GM18499 (cell line): Measurements from ENCODE around the gene RFC2.
"Not testable (repeated sequence)": the region's sequence is repeated elsewhere in the genome, so short reads cannot be mapped to it uniquely, and the experiment has no call there.

Experiments
- ATAC-seq: cut with Tn5 transposase; IDR thresholded peaks from one replicate; pipeline ENCODE4 v1.9.1; 2021; ENCODE audit warnings: moderate number of reproducible peaks; ENCODE audit not compliant: insufficient read depth, unreplicated experiment

The RFC2 gene

DNA sequence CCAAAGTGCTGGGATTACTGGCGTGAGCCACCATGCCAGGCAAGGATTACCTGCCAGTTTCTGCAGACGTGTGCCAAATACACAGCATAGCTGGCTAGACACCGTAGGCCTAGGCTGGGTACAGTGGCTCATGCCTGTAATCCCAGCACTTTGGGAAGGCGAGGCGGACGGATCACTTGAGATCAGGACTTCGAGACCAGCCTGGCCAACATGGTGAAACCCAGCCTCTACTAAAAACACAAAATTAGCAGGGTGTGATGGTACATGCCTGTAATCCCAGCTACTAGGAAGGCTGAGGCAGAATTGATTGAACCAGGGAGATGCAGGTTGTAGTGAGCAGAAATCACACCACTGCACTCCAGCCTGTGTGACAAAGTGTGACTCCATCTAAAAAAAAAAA is 868 bp downstream of the RFC2 start:
- ATAC-seq, result no peak

DNA sequence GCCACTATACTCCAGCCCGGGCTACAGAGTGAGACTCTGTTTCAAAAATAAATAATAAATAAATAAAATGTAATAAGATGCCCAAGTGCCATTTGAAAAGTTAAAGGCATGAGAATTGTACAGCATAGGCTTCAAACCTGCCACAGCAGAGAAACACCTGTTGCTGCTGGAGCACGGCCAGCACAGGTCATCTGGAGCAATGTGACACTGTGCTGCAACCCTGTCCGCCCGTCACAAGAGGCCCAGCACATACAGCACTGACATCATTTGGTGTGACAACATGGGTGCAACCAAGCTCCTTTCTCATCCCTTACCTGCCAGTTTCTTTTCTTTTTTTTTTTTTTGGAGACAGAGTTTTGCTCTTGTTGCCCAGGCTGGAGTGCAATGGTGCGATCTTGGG is 1.3 kb downstream of the RFC2 start:
- ATAC-seq, result no peak

DNA sequence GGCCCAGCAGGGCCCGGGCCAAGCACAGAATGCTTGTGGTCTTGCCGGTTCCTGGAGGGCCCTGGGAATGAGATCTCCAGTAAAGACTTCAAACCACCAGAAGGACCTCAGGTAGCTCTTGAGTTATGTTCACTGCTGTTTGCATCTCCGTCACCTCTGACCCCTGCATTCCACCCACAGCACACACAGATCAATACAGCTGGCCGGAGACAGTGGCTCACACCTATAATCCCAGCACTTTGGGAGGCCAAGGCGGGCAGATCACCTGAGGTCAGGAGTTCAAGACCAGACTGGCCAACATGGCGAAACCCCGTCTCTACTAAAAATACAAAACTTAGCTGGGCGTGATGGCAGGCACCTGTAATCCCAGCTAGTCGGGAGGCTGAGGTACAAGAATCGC is 5.1 kb downstream of the RFC2 start:
- not testable (repeated sequence) for ATAC-seq

DNA sequence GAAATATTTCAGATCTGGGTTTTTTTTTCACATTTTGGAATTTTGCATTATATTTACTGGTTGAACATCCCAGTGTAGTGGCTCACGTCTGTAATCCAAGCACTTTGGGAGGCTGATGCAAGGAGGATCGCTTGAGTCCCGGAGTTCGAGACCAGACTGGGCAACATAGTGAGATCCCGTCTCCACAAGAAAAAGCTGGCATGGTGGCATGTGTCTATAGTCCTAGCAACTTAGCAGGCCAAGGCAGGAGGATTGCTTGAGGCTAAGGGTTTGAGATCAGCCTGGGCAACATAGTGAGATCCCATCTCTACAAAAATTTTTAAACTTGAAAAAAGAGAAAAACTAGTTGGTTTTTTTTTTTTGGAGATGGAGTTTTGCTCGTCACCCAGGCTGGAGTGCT is 6.0 kb downstream of the RFC2 start:
- ATAC-seq, result no peak

DNA sequence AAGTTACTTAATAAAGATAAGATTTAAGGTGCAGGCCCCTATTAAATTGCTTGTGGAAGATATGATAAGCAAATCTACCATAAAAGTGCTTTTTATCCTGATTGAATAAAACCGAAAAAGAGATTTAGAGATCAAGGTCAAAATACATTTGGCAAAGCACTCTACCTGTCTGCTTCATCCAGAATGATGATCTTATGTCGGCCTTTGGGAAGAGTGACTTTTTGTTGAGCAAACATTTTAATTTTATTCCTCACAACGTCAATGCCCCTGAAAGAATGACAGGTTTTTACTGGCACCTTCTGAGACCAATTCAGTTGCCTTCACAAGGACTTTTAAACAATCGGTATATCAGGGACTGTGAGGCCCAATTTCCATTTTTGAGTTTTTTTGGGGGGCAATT is 7.7 kb downstream of the RFC2 start:
- no peak for ATAC-seq

DNA sequence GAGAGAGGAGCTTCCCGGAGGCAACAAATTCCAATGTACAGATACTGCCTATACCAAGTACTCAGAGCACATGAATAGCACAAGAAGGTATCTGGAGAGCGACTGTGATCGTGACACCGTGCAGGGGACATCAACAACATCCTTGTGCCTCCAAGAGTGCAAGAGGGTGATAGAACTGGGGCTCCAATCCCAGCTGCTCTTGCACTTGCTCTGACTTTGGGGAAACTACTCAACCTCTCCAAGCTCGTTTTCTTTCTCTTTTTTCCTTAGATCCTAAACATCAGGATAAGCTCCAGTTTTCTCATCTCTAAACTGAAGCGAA is 12.1 kb downstream of the RFC2 start:
- no peak for ATAC-seq

DNA sequence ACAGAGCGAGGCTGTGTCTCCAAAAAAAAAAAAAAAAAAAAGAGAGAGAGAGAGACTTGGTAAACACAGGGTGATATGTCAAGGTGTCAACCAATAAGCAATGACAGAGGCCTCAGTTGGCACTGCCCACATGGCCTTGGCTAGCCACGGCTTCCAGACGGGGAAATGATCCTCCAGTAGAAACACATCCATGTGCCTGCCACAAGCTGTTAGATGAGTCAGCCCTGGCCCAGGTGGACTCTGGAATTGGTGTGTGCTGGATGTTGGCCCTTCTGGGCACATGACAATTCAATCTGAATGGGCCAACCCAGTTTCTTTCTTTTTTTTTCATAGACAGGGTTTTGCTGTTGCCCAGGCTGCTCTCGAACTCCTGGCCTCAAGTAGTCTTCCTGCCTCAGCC is 13.7 kb downstream of the RFC2 start:
- ATAC-seq, result no peak

DNA sequence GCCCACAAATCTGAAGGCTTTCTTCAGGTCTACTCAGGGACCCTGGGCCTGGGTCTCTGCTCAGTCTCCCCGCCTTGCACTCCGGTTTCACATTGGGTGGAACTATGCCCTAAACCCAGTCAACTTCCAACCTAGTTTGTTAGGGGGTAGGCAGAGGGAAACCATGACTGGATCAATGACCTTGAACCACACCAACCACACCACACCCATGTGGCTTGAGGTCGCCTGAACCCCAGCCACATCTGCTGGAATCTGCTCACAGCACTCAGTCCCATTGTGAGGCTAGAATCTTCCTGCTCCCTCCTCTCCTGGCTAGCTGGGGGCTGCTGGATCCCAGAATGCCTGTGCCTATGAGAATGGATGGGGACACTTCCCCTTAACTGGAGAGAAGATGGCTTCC is 17.9 kb downstream of the RFC2 start:
- ATAC-seq, result no peak

DNA sequence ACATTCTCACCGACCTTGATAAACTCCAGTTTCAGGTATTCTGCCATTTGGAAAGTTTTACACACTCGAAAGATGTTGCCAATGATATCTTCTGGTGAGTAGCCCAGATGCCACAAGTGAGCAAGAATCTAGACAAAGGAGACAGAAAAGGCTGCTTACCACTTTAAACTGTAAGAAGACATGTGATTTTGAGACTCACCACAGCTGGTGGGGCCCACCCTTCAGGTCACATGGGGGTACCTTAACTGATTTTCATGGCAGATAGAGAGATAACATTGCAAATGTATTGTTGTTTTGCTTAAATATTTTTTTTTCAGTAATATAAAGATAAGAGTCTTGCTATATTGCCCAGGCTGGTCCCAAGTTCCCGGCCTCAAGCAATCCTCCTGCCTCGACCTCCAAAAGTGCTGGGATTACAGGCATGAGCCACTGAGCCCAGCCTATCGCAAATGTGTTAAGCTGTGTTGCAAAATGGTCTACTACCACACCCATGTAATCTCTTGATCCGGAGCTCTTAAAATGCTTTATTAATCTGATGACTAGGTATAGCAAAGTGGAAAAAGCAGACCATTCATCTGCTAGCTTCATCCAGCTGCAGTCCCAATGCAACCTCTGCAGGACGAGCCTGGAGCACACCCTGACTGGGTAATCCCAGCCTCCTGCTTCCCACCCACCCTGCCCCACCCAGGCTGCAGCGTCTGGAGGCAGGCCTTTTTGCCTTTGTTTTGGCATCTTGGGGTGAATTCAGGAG is 18.5 kb downstream of the RFC2 start:
- ATAC-seq, result no peak

DNA sequence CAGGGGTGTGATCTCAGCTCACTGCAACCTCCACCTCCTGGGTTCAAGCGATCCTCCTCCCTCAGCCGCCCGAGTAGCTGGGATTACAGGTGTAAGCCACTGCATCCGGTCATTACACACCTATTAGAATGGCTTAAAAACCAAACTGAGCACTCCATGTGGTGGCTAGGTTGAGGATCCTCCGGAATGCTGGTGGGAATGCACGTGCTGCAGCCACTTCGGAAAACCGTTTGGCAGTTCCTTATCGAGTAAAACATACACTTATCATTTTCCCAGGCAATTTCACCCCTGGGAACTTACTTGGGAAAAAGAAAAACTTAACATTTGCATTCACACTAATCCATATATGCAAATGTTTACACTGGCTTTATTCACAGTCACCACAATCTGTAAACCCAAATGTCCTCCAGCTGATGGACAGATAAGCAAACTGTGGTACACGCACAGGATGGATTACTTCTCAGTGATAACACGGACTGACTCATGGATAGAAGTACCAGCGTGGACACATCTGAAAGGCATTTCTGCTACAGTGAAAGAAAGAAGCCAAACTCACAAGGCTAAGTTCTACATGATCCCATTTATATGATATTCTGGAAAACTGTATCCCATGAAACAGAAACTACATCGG is 20.4 kb downstream of the RFC2 start:
- no peak for ATAC-seq

DNA sequence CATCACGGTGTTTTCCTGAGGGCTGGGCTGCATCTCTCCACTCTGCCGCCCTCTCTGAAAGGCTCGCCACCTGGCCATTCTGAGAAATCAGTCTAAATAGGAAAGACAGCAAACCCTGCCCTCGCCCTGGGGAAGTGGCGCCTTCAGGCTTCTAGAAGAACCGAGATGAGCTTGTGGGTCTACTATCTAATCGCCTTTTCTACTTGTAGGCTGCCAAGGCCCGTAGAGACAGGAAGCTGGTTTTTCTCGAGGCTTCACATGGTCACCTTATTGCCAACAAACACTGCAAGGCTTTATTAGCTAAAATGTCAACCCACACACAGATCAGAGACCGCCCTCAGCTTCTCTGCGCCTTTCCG is 23.0 kb downstream of the RFC2 start:
- ATAC-seq, result no peak

DNA sequence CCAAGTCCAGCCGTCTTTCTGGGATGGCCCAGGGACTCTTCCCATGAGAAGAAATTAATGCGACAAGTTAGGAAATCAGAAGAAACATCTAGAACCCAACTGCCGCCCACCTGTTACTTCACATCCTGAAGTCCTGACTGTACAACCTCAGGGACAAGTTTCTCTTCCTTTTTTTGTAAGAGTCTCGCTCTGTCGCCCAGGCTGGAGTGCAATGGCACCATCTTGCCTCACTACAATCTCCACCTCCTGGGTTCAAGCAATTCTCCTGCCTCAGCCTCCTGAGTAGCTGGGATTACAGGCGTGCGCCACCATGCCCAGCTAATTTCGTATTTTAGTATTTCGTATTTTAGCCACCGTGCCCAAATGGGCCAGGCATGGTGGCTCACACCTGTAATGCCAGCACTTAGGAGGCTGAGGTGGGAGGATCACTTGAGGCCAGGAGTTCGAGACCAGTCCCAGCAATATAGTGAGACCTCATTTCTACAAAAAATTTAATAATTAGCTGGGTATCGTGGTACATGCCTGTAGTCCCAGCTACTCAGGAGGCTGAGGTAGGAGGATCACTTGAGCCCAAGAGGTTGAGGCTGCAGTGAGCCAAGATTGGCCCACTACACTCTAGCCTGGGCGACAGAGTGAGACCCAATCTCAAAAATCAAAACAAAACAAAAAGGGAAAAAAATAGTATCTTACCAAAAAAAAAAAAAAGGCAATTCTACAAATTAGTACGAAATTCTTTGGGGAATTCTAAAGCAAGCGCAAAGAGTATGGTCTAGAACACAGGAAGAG is 23.6 kb downstream of the RFC2 start:
- no peak for ATAC-seq

DNA sequence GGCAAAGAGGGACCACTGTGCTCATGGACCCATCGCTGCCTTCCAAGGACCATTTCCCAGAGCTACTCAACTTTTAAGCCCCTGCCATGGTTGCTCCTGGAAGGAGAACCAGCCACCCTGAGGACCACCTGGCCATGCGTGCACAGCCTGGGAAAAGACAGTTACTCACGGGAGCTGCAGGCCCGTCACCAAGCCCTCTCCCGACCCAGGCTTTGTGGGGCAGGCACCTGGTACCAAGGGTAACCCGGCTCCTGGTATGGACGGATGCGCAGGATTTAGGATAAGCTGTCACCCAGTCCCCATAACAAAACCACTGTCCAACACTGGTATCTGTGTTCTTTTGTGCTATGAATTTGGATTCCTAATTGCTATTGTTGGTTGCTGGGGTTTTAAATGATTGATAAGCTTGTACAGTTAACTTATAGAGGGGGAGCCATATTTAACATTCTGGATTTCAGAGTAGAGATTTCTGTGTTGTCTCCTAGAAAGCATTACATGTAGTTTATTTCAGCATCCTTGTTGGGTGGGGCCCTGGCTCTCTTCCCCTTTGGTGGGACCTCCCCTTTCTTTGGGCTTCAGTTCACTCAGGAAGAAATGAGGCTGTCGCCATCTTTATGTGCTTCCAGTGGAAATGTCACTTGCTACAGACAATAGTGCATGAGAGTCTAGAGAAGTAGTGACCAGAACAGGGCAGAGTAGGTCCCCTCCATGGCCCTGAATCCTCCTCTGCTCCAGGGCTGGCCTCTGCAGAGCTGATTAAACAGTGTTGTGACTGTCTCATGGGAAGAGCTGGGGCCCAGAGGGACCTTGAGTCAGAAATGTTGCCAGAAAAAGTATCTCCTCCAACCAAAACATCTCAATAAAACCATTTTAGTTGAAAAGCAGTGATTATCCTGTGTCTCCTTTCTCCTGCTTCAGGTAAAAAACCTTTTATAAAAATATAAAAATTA is 25.0 kb downstream of the RFC2 start:
- ATAC-seq, result no peak

DNA sequence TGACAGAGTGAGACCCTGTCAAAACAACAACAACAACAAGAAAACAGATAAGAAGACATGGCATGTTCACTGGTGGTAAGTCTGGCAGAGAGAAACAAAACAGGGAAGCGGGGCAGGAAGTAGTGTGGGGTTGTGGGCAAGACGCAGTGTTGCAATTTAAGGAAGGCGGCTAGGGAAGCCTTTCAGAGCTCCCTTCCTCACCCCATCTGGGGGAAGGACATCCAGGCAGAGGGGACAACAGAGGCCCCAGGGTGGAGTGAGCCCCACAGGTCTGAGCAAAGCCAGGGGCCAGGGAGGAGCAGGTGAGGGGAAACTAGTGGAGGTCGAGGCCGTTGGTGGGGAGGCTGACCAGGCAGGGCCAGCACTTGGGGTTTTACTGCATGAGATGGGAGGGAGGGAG is 27.6 kb downstream of the RFC2 start:
- ATAC-seq, result no peak

DNA sequence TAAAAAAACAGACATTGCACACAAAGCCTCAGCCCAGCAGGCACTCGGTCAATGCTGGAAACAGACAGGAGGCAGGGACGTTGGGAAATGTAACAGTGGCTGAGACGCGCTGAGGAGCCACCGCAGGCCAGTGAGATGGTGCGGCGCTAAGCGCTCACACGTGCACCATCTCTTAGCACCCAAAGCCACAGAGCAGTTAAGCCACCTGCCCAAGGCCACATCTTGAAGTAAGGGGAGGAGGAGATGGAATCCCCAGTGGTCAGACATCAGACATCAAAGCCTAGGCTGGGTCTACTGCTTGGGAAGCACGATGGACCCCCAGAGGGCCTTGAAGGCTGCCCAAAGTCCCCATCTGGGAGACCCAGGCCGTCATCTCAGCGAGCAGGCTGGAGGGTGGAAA is 28.8 kb downstream of the RFC2 start:
- ATAC-seq, result no peak

DNA sequence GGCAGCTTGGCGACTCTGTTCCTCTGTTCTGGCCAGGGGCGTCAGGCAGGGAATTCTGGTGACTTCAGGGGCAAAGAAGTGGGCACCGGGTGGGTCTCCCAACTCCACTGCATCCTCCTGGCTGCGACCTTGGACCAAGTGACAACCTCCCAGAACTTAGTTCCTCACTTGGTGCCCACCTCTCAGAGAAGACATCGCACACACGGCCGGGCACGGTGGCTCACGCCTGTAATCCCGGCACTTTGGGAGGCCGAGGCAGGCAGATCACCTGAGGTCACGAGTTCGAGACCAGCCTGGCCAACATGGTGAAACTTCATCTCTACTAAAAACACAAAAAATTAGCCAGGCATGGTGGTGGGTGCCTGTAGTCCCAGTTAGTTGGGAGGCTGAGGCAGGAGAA is 29.3 kb downstream of the RFC2 start:
- not testable (repeated sequence) for ATAC-seq

DNA sequence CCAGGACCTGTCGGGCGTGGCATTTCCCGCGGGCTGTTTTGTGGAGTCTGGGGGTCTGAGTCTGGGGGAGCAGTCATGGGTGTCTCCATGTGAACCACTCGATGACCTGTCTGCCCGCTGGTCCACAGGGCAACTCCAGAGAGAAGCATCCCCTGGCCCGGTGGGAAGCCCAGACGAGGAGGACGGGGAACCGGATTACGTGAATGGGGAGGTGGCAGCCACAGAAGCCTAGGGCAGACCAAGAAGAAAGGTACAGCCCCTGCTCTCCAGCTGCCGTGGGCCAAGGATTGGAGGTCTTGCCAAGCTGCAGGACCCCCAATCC is 29.7 kb downstream of the RFC2 start:
- no peak for ATAC-seq

DNA sequence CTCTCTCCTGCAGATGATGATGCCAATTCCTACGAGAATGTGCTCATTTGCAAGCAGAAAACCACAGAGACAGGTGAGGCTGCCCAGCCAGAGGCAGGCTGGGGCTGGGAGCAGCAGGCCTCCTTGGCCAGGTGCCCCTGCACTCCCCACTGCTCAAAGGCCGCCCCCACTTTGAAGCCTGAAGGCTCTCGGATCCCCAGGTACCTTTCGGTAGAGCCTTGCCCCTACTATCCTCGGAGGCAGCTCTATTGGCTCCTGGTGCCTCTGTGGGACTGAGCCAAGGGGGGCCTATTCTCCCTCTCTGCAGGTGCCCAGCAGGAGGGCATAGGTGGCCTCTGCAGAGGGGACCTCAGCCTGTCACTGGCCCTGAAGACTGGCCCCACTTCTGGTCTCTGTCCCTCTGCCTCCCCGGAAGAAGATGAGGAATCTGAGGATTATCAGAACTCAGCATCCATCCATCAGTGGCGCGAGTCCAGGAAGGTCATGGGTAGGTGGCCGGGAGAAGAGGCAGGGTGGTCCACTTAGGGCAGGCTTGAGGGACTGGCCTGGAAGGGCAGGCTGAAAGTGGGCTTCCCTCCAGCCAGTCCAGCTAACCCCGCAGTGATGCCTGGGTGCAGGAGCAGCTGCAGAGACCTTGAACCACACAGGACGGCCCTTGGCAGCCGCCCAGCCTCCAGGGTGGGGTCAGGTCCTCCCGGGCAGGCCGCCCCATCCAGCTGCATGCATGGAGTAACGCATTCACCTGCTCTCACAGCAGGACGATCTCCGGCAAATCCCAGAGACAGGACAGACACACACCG is 30.3 kb downstream of the RFC2 start:
- ATAC-seq, result no peak

DNA sequence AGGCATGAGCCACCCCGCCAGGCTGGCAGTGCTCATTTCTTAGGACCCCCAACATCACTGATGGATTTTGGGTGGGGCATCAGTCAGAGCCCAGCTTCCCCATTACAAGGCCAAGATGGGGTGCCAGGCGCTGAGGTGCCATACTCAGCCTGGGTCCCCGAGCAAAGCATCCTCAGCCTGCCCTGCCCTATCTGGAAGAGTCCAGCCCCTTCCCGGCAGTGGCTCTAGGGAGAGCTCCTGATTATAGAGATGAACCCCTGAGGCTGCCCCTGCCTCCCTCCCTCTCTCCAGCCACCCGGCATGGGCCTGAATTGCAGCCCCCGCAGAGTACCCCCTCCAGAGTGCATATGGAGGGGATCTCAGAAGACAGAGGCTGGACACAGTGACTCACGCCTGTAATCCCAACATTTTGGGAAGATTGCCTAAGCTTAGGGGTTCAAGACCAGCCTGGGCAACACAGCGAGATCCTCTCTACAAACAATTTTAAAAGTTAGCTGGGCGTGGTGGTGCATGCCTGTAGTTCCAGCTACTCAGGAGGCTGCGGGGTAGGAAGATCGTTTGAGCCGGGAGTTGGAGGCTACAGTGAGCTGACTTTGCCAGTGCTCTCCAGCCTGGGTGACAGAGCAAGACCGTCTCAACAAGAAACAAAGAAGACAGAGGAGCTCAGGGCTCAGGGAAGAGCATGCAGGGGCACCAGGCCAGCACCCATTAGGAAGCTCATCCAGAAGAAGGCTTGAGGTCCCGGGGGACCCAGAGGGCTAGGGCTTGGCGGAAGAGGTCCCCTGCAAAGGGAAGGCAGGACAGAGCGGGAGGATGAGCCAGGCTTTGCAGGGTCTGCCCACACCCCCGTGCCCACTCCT is 31.1 kb downstream of the RFC2 start:
- no peak for ATAC-seq
